WTC11 (cell line): ENCODE results near the gene SDK2. TPM values are rescaled to one million over a fixed set of nuclear protein-coding genes. Genes with fewer than 3 reads are reported as not detected.

Experiments used
- ATAC-seq: fragments of 200-7000 bp; cut with Tn5 transposase; 2 replicates; pipeline ENCODE4 v1.10.0; 2021; ENCODE audit warnings: mild to moderate bottlenecking, moderate library complexity
- CTCF ChIA-PET: fragments of 300-600 bp; sonication (Branson Sonifier 250); formaldehyde crosslinking; loops from one replicate; lab custom pipeline; 2021; ENCODE audit warnings: antibody characterized with exemption; lab: Charles Lee
- POLR2A ChIA-PET: fragments of 350-600 bp; sonication (Branson Sonifier 250); formaldehyde crosslinking; loops from one replicate; lab custom pipeline; 2021; ENCODE audit warnings: antibody characterized with exemption; lab: Charles Lee
- DNase-seq: peaks from one replicate; pipeline ENCODE4 v3.0.0; 2021; ENCODE audit warnings: low spot score
- H3K27ac Mint-ChIP-seq: 2 replicates; pipeline ENCODE4 v1.8.0; 2021; ENCODE audit warnings: mixed read lengths
- H3K27me3 Mint-ChIP-seq: 2 replicates; pipeline ENCODE4 v1.8.0; 2021; ENCODE audit warnings: low read depth, mild to moderate bottlenecking, moderate library complexity, mixed read lengths
- H3K36me3 Mint-ChIP-seq: 2 replicates; pipeline ENCODE4 v1.8.0; 2021; ENCODE audit warnings: mixed read lengths
- H3K4me1 Mint-ChIP-seq: 2 replicates; pipeline ENCODE4 v1.8.0; 2022; ENCODE audit warnings: mixed read lengths
- H3K4me3 Mint-ChIP-seq: 2 replicates; pipeline ENCODE4 v1.8.0; 2021; ENCODE audit warnings: mild to moderate bottlenecking, moderate library complexity, mixed read lengths
- H3K9me3 Mint-ChIP-seq: 2 replicates; pipeline ENCODE4 v1.8.0; 2021; ENCODE audit warnings: mixed read lengths
- ATF3 ChIP-seq: sonication (generic); formaldehyde crosslinking; conservative IDR thresholded peaks from 2 replicates; pipeline ENCODE4 v1.8.1; 2022; ENCODE audit warnings: mild to moderate bottlenecking, missing genetic modification reagents
- CBFB ChIP-seq: sonication (generic); formaldehyde crosslinking; IDR thresholded peaks from 2 replicates; pipeline ENCODE4 v1.8.1; 2022; ENCODE audit warnings: mild to moderate bottlenecking, low read depth, missing genetic modification reagents
- E2F1 ChIP-seq: sonication (generic); formaldehyde crosslinking; IDR thresholded peaks from 2 replicates; pipeline ENCODE4 v1.8.0; 2022; ENCODE audit warnings: mild to moderate bottlenecking, missing genetic modification reagents
- ESRRA ChIP-seq: sonication (generic); formaldehyde crosslinking; IDR thresholded peaks from 2 replicates; pipeline ENCODE4 v1.8.1; 2022; ENCODE audit warnings: mild to moderate bottlenecking, missing genetic modification reagents, borderline replicate concordance
- FOXP1 ChIP-seq: sonication (generic); formaldehyde crosslinking; IDR thresholded peaks from 2 replicates; pipeline ENCODE4 v1.8.0; 2022; ENCODE audit warnings: missing genetic modification reagents, mild to moderate bottlenecking, moderate library complexity, borderline replicate concordance
- IRF1 ChIP-seq: sonication (generic); formaldehyde crosslinking; IDR thresholded peaks from 2 replicates; pipeline ENCODE4 v1.8.0; 2023; ENCODE audit warnings: missing genetic modification reagents
- JUN ChIP-seq: sonication (generic); formaldehyde crosslinking; IDR thresholded peaks from 2 replicates; pipeline ENCODE4 v1.8.0; 2023; ENCODE audit warnings: mild to moderate bottlenecking, missing genetic modification reagents
- NFYB ChIP-seq: sonication (generic); formaldehyde crosslinking; conservative IDR thresholded peaks from 2 replicates; pipeline ENCODE4 v1.8.0; 2022; ENCODE audit warnings: low read depth, missing genetic modification reagents
- NR2C2 ChIP-seq: sonication (generic); formaldehyde crosslinking; IDR thresholded peaks from 2 replicates; pipeline ENCODE4 v1.8.0; 2022; ENCODE audit warnings: mild to moderate bottlenecking, missing genetic modification reagents
- NR3C1 ChIP-seq: sonication (generic); formaldehyde crosslinking; conservative IDR thresholded peaks from 2 replicates; pipeline ENCODE4 v1.8.1; 2023; ENCODE audit warnings: low read depth, mild to moderate bottlenecking, missing genetic modification reagents
- PREB ChIP-seq: sonication (generic); formaldehyde crosslinking; IDR thresholded peaks from 2 replicates; pipeline ENCODE4 v1.8.1; 2022; ENCODE audit warnings: mild to moderate bottlenecking, missing genetic modification reagents, moderate library complexity, borderline replicate concordance
- RELA ChIP-seq: sonication (generic); formaldehyde crosslinking; IDR thresholded peaks from 2 replicates; pipeline ENCODE4 v1.8.1; 2022; ENCODE audit warnings: missing genetic modification reagents, mild to moderate bottlenecking, borderline replicate concordance
- STAT6 ChIP-seq: sonication (generic); formaldehyde crosslinking; conservative IDR thresholded peaks from 2 replicates; pipeline ENCODE4 v1.8.1; 2023; ENCODE audit warnings: mild to moderate bottlenecking, low read depth, missing genetic modification reagents, moderate library complexity
- TP53 ChIP-seq: sonication (generic); formaldehyde crosslinking; IDR thresholded peaks from 2 replicates; pipeline ENCODE4 v1.8.1; 2023; ENCODE audit warnings: mild to moderate bottlenecking, missing genetic modification reagents
- USF2 ChIP-seq: sonication (generic); formaldehyde crosslinking; IDR thresholded peaks from 2 replicates; pipeline ENCODE4 v1.8.1; 2023; ENCODE audit warnings: mild to moderate bottlenecking, missing genetic modification reagents, moderate library complexity
- ZBTB43 ChIP-seq: sonication (generic); formaldehyde crosslinking; IDR thresholded peaks from 2 replicates; pipeline ENCODE4 v1.8.1; 2023; ENCODE audit warnings: mild to moderate bottlenecking, missing genetic modification reagents
- ZNF121 ChIP-seq: sonication (generic); formaldehyde crosslinking; IDR thresholded peaks from 2 replicates; pipeline ENCODE4 v1.8.0; 2023; ENCODE audit warnings: missing genetic modification reagents
- ZNF263 ChIP-seq: sonication (generic); formaldehyde crosslinking; IDR thresholded peaks from 2 replicates; pipeline ENCODE4 v1.8.1; 2022; ENCODE audit warnings: low read depth, mild to moderate bottlenecking, moderate library complexity, missing genetic modification reagents
- ZNF423 ChIP-seq: fragments of 250-450 bp; sonication (Bioruptor Pico); IDR thresholded peaks from 2 replicates; pipeline ENCODE4 v2.1.2; 2022; ENCODE audit warnings: mild to moderate bottlenecking, moderate library complexity
- ZSCAN18 ChIP-seq: fragments of 250-450 bp; sonication (Bioruptor Pico); IDR thresholded peaks from 2 replicates; pipeline ENCODE4 v2.1.2; 2022; ENCODE audit warnings: mild to moderate bottlenecking, moderate library complexity
- total RNA-seq: library from RNA; stranded (reverse); gene quantifications from 3 replicates; pipeline ENCODE4 v1.2.3, GENCODE V29; 2021

SDK2 gene
- total RNA-seq, 1 experiment from 2014 or later: 14.8 TPM

GRCh38 chr17:73359987-73360410, 284.2 kb downstream of the SDK2 start (continued):
- TF ChIP-seq PREB (CRISPR knock-in tag) (no peak), FOXP1 (no peak), ESRRA (CRISPR knock-in tag) (no peak), E2F1 (no peak), IRF1 (no peak), JUN (CRISPR knock-in tag) (no peak), CBFB (CRISPR knock-in tag) (no peak), ZNF121 (CRISPR knock-in tag) (0 out of 2 replicates have a peak, but pooled peaks have one; percentile 46), NFYB (CRISPR knock-in tag) (no peak), ZBTB43 (CRISPR knock-in tag) (no peak), NR2C2 (CRISPR knock-in tag) (no peak), RELA (CRISPR knock-in tag) (no peak), ZNF423 (0 out of 2 replicates have a peak, but pooled peaks have one; percentile 5), STAT6 (CRISPR knock-in tag) (no peak), ATF3 (no peak)

- Mint-ChIP-seq H3K9me3 (no peaks in the 10 kb centered on the region), H3K4me3 (peak overlapping the region; percentile 4; the same call in 1 of the 2 replicates), H3K36me3 (no peaks in the 10 kb centered on the region), H3K27ac (peak overlapping the region; percentile 86; the same call in 1 of the 2 replicates), H3K27me3 (no peaks in the 10 kb centered on the region), H3K4me1 (peaks cover 44% of the 10 kb centered on the region)
- no peak for ATAC-seq
- ChIA-PET POLR2A (interaction anchor here (1.0 to 1.3 kb wide), 3 partner anchors 12 to 635 kb away, joined by 3 to 8 read pairs (median 7); no protein-coding TSS in a partner anchor), CTCF (interaction anchor here (1.0 to 8.9 kb wide), 16 partner anchors 10 to 802 kb away, joined by 3 to 66 read pairs (median 6); partner anchors contain the start of gene CDC42EP4)
- DNase-seq: no peak
- TF ChIP-seq ZNF263 (CRISPR knock-in tag) (no peak), TP53 (CRISPR knock-in tag) (no peak), NR3C1 (CRISPR knock-in tag) (no peak), ZSCAN18 (CRISPR knock-in tag) (no peak), USF2 (no peak)
Measured at GRCh38 chr17:73359352-73359751, 284.9 kb downstream of the SDK2 start.
